Tibial artery (tissue), 4 donors: Measurements from ENCODE around the gene TTLL8.

Experiments
- DNase-seq, 2 donors: peaks; one replicate each; pipeline ENCODE4 v3.0.0-alpha.2; 2019
- H3K27ac ChIP-seq, 2 donors: fragments of 200-600 bp; sonication (generic) in 1 of 2; 1 replicate in 1 of 2; 2 replicates in 1 of 2; pipeline ENCODE4 v1.5.1; 2018 to 2019; ENCODE audit warnings: mild to moderate bottlenecking in 1 of 2
- H3K27me3 ChIP-seq, 2 donors: fragments of 200-600 bp; sonication (generic) in 1 of 2; one replicate each; pipeline versions ENCODE4 v1.5.1 to v1.6.0; 2016 to 2019
- H3K36me3 ChIP-seq, 3 donors: fragments of 200-600 bp; sonication (generic) in 2 of 3; one replicate each; pipeline ENCODE4 v1.5.1; 2016 to 2019; ENCODE audit warnings: mild to moderate bottlenecking in 2 of 3
- H3K4me1 ChIP-seq, 4 donors: fragments of 200-600 bp; sonication (generic) in 2 of 4; 1 replicate in 3 of 4; 2 replicates in 1 of 4; pipeline ENCODE4 v1.5.1; 2016 to 2019
- H3K4me3 ChIP-seq, 2 donors: fragments of 200-600 bp; sonication (generic) in 1 of 2; 1 replicate in 1 of 2; 2 replicates in 1 of 2; pipeline ENCODE4 v1.5.1; 2018 to 2019; ENCODE audit warnings: mild to moderate bottlenecking in 2 of 2
- H3K9me3 ChIP-seq, 3 donors: fragments of 200-600 bp; sonication (generic) in 1 of 3; one replicate each; pipeline ENCODE4 v1.5.1; 2016 to 2019
- intact Hi-C: fragments of 100-400 bp; cut with DNase I; formaldehyde crosslinking; loops from one replicate; pipeline ENCODE4 v1.15.0; 2023; ENCODE audit warnings: low total_unique reads
- TF ChIP-seq, protein P1 (sequence below), 2 experiments: fragments of 200-600 bp in 1 of 2; fragments of 450-650 bp in 1 of 2; IDR thresholded peaks; one replicate each; pipeline ENCODE4 v1.5.1; 2017 to 2019; ENCODE audit warnings: antibody characterized with exemption in 2 of 2, mild to moderate bottlenecking in 1 of 2, moderate library complexity in 1 of 2

TTLL8 gene

DNA sequence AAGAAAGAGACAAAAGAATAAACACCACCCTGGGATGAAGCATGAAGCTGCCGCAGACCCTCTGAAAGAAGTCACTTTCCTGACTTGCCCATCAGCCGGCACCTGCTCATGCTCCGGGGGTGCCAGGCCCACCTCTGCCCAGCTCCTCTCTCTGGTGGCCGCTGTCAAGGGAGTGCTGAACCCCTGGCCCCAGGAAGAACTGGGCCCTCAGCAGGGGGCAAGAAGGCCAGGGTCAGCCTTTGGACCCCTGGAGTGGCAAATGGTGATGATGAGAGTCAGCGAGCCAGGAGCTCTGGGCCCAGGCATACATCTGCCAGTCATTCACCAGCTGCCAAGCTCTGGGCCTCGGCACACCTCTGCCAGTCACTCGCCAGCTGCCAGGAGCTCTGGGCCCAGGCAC lies 17.4 kb downstream of the TTLL8 start:
- Histone ChIP-seq H3K4me1 (no peaks in the 10 kb centered on the region), H3K9me3 (peaks cover 0 to 17% (median 7%) of the 10 kb centered on the region in 3 donors), H3K4me3 (no peak overlapping the region), H3K36me3 (no peaks in the 10 kb centered on the region), H3K27ac (no peak overlapping the region), H3K27me3 (peaks cover 0 to 24% of the 10 kb centered on the region in 2 donors)
- TF ChIP-seq, protein P1, sequence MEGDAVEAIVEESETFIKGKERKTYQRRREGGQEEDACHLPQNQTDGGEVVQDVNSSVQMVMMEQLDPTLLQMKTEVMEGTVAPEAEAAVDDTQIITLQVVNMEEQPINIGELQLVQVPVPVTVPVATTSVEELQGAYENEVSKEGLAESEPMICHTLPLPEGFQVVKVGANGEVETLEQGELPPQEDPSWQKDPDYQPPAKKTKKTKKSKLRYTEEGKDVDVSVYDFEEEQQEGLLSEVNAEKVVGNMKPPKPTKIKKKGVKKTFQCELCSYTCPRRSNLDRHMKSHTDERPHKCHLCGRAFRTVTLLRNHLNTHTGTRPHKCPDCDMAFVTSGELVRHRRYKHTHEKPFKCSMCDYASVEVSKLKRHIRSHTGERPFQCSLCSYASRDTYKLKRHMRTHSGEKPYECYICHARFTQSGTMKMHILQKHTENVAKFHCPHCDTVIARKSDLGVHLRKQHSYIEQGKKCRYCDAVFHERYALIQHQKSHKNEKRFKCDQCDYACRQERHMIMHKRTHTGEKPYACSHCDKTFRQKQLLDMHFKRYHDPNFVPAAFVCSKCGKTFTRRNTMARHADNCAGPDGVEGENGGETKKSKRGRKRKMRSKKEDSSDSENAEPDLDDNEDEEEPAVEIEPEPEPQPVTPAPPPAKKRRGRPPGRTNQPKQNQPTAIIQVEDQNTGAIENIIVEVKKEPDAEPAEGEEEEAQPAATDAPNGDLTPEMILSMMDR (IDR thresholded peaks at IDR 0.05): no peak
- no peak for DNase-seq
- intact Hi-C loops: no loop called here

DNA sequence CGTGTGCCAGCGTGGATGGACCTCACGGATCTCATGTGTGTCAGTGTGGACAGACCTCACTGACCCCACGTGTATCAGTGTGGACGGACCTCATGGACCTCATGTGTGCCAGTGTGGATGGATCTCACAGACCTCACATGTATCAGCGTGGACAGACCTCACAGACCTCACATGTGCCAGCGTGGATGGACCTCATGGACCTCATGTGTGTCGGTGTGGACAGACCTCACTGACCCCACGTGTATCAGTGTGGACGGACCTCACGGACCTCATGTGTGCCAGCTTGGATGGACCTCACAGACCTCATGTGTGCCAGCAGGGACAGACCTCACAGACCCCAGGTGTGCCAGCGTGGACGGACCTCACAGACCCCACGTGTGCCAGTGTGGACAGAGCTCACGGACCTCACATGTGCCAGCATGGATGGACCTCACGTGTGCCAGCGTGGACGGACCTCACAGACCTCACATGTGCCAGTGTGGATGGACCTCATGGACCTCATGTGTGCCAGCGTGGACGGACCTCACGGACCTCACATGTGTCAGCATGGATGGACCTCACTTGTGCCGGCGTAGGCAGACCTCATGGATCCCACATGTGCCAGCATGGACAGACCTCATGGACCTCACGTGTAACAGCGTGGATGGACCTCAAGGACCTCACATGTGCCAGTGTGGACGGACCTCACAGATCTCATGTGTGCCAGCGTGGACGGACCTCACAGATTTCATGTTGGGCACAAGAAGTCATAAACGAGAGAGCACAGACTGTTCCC lies 18.2 kb downstream of the TTLL8 start:
- TF ChIP-seq, protein P1 (IDR thresholded peaks at IDR 0.05): no peak
- DNase-seq: no peak
- intact Hi-C loops: no loop called here
- peaks cover 0 to 17% (median 7%) of the 10 kb centered on the region in 3 donors for H3K9me3 ChIP-seq
- peaks cover 0 to 24% of the 10 kb centered on the region in 2 donors for H3K27me3 ChIP-seq
- no peak overlapping the region for H3K27ac ChIP-seq
- H3K4me1 ChIP-seq: no peaks in the 10 kb centered on the region
- no peak overlapping the region for H3K4me3 ChIP-seq
- H3K36me3 ChIP-seq: no peaks in the 10 kb centered on the region

DNA sequence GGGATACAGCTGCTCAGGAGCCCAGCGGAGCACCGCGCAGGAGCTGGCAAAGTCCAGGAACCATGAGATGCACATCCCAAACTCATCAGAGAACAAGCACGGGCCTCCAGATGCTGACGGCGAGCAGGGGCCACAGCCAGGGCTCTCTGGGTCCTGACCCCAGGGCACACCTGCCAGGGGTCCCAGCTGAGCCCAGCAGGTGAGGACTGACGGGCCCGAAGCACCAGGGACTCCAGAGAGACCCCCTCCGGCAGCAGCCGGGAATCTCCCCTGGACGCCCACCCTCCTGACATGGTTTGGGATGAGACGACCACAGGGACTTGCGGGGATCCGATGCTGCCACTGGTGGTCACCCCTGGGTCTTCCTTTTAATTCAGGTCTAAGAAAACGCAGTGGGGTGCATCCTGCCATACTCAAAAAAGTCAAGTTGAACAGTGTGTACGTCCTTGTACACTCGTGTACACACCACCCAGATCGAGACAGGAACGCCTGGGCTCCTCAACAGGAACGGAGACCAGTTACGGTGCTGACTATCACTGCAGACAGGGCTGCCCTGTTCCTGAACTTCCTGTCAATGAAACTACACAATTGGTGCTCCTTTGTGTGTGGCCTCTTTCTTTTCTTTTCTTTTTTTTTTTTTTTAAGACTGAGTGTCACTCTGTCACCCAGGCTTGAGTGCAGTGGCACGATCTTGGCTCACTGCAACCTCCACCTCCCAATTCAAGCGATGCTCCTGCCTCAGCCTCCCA lies 21.9 kb downstream of the TTLL8 start:
- Histone ChIP-seq H3K9me3 (peaks cover 0 to 17% (median 7%) of the 10 kb centered on the region in 3 donors), H3K4me1 (no peaks in the 10 kb centered on the region), H3K36me3 (no peaks in the 10 kb centered on the region), H3K27me3 (peaks cover 0 to 50% of the 10 kb centered on the region in 2 donors), H3K4me3 (no peak overlapping the region), H3K27ac (no peak overlapping the region)
- DNase-seq: no peak
- TF ChIP-seq, protein P1 (IDR thresholded peaks at IDR 0.05): no peak
- intact Hi-C loops: no loop called here

- H3K27ac ChIP-seq: no peak overlapping the region
- peaks cover 0 to 55% of the 10 kb centered on the region in 2 donors for H3K27me3 ChIP-seq
- intact Hi-C loops: no loop called here
- peaks cover 0 to 17% (median 7%) of the 10 kb centered on the region in 3 donors for H3K9me3 ChIP-seq
- TF ChIP-seq, protein P1 (IDR thresholded peaks at IDR 0.05): no peak
- no peak overlapping the region for H3K4me3 ChIP-seq
- no peaks in the 10 kb centered on the region for H3K36me3 ChIP-seq
- peaks cover 0 to 1% (median 0%) of the 10 kb centered on the region in 4 donors for H3K4me1 ChIP-seq
- DNase-seq: peak in 1 of 2 donors; percentile 64
These were observed 22.8 kb downstream of the TTLL8 start for GRCh38 chr22:50035131-50035881.
